Left lung (tissue), 10 donors: ENCODE measurements around the gene DNAH2. TPM values are rescaled to one million over a fixed set of nuclear protein-coding genes. Genes with fewer than 3 reads are reported as not detected.

Source experiments
- ATAC-seq: fragments of 200-7000 bp; cut with Tn5 transposase; one replicate; pipeline ENCODE4 v1.9.1; 2020; ENCODE audit warnings: moderate library complexity
- DNase-seq, 4 donors: peaks; one replicate each; pipeline ENCODE4 v3.0.0-alpha.2; 2013 to 2020
- H3K27ac ChIP-seq, 2 donors: fragments of 200-600 bp; sonication (generic) in 1 of 2; one replicate each; pipeline versions ENCODE4 v1.5.0 to v1.8.0; 2020 to 2021
- H3K27me3 ChIP-seq, 2 donors: fragments of 200-600 bp; sonication (generic) in 1 of 2; one replicate each; pipeline versions ENCODE4 v1.5.0 to v1.8.0; 2020 to 2021
- H3K36me3 ChIP-seq, 2 donors: fragments of 200-600 bp; sonication (generic) in 1 of 2; one replicate each; pipeline versions ENCODE4 v1.5.0 to v1.8.0; 2020 to 2021
- H3K4me1 ChIP-seq, 2 donors: fragments of 200-600 bp; one replicate each; pipeline ENCODE4 v1.8.0; 2021
- H3K4me3 ChIP-seq, 2 donors: fragments of 200-600 bp; sonication (generic) in 1 of 2; one replicate each; pipeline versions ENCODE4 v1.5.0 to v1.8.0; 2020 to 2021; ENCODE audit warnings: mild to moderate bottlenecking in 1 of 2
- H3K9me3 ChIP-seq, 2 donors: fragments of 200-600 bp; sonication (generic) in 1 of 2; one replicate each; pipeline versions ENCODE4 v1.5.0 to v1.8.0; 2020 to 2021
- CTCF ChIP-seq, 2 donors: fragments of 200-600 bp; sonication (generic) in 1 of 2; IDR thresholded peaks; one replicate each; pipeline versions ENCODE4 v1.5.0 to v1.8.0; 2021; ENCODE audit warnings: antibody characterized with exemption in 2 of 2
- intact Hi-C, 2 donors: fragments of 100-400 bp; cut with DNase I; formaldehyde crosslinking; loops; one replicate each; pipeline versions ENCODE4 v1.11.2 to v1.14.2; 2022
- polyA plus RNA-seq, 6 donors: library from polyadenylated mRNA; unstranded; fragments of 120-200 nt; gene quantifications; one replicate each; pipeline ENCODE4 v1.2.1, GENCODE V29; 2013; ENCODE audit not compliant: insufficient read length in 6 of 6
- total RNA-seq, 2 donors: library from RNA; stranded (reverse); fragmentation: NEBNext Ultra II Directional; extraction: Animal tissue kit (Norgen Biotek cat#: 25700); gene quantifications; one replicate each; pipeline ENCODE4 v1.2.1, GENCODE V29; 2021
- donor health status: DM: no; HTN: yes; CAD: no.
- donor health status: DM: no; HTN: no; CAD: no.

DNAH2 gene
- total and polyA plus RNA-seq, 8 donors = 0.67 to 4.5 (median 2.6) TPM

GRCh38 chr17:7750321-7750821 lies 32.8 kb downstream of the DNAH2 start:
- H3K4me3 ChIP-seq = no peak overlapping the region

GRCh38 chr17:7754656-7755055 lies 37.1 kb downstream of the DNAH2 start:
- no peak for TF ChIP-seq CTCF (IDR thresholded peaks at IDR 0.05)
- no peak overlapping the region for H3K4me3 ChIP-seq

More at GRCh38 chr17:7750321-7750821, 32.8 kb downstream of the DNAH2 start:
- Histone ChIP-seq H3K9me3 (no peaks in the 10 kb centered on the region), H3K27me3 (peaks cover 0 to 13% of the 10 kb centered on the region in 2 donors), H3K4me1 (peaks cover 8 to 9% of the 10 kb centered on the region in 2 donors), H3K27ac (peak overlapping the region; percentile 5 to 22), H3K36me3 (no peaks in the 10 kb centered on the region)
- intact Hi-C loops = no loop called here
- TF ChIP-seq CTCF (IDR thresholded peaks at IDR 0.05) = no peak
- ATAC-seq = peak; percentile 69
- DNase-seq = no peak

GRCh38 chr17:7755095-7755890 lies 37.7 kb downstream of the DNAH2 start:
- Histone ChIP-seq H3K4me3 (no peak overlapping the region), H3K27me3 (no peaks in the 10 kb centered on the region), H3K9me3 (no peaks in the 10 kb centered on the region), H3K4me1 (no peaks in the 10 kb centered on the region), H3K36me3 (no peaks in the 10 kb centered on the region), H3K27ac (no peak overlapping the region)
- DNase-seq (no peak), ATAC-seq (peak; percentile 44)
- intact Hi-C loops = no loop called here
- no peak for TF ChIP-seq CTCF (IDR thresholded peaks at IDR 0.05)

More at GRCh38 chr17:7754656-7755055, 37.1 kb downstream of the DNAH2 start:
- no peaks in the 10 kb centered on the region for H3K4me1 ChIP-seq
- H3K36me3 ChIP-seq = no peaks in the 10 kb centered on the region
- intact Hi-C loops = no loop called here
- no peak overlapping the region for H3K27ac ChIP-seq
- ATAC-seq = no peak
- H3K9me3 ChIP-seq = no peaks in the 10 kb centered on the region
- no peak for DNase-seq
- no peaks in the 10 kb centered on the region for H3K27me3 ChIP-seq

GRCh38 chr17:7756968-7757367 lies 39.4 kb downstream of the DNAH2 start:
- intact Hi-C loops = no loop called here
- H3K4me3 ChIP-seq = no peak overlapping the region
- H3K27ac ChIP-seq = no peak overlapping the region
- ATAC-seq (no peak), DNase-seq (no peak)
- no peaks in the 10 kb centered on the region for H3K9me3 ChIP-seq
- TF ChIP-seq CTCF (IDR thresholded peaks at IDR 0.05) = no peak
- no peaks in the 10 kb centered on the region for H3K4me1 ChIP-seq
- H3K36me3 ChIP-seq = no peaks in the 10 kb centered on the region
- H3K27me3 ChIP-seq = no peaks in the 10 kb centered on the region

- intact Hi-C loops = no loop called here
- no peak for ATAC-seq
- no peak for DNase-seq
- Histone ChIP-seq H3K27ac (no peak overlapping the region), H3K36me3 (no peaks in the 10 kb centered on the region), H3K4me3 (no peak overlapping the region), H3K4me1 (no peaks in the 10 kb centered on the region), H3K9me3 (no peaks in the 10 kb centered on the region), H3K27me3 (peaks cover 0 to under 1% of the 10 kb centered on the region in 2 donors)
- no peak for TF ChIP-seq CTCF (IDR thresholded peaks at IDR 0.05)
Observed at GRCh38 chr17:7763919-7764318, 46.4 kb downstream of the DNAH2 start.
